Stimulated activated CD4-positive, alpha-beta T cell treated with anti-CD3 and anti-CD28 coated beads, Interleukin-1b, Interleukin-23, amount 100 ng/mL, for 1 hour (primary cell): ENCODE results near the gene NEK1.

ENCODE experiments used
- DNase-seq, 2 donors: peaks; one replicate each; pipeline ENCODE4 v3.0.0-alpha.2; 2020; ENCODE audit warnings: low read depth in 2 of 2

NEK1 gene

GRCh38 chr4:169611991-169612870, at the start of gene NEK1:
NEK1 (minus strand) TSS chr4:169612583; CDS start chr4:169602630, 9,953 bp downstream.
- peak; percentile 54 to 66 for DNase-seq

DNA sequence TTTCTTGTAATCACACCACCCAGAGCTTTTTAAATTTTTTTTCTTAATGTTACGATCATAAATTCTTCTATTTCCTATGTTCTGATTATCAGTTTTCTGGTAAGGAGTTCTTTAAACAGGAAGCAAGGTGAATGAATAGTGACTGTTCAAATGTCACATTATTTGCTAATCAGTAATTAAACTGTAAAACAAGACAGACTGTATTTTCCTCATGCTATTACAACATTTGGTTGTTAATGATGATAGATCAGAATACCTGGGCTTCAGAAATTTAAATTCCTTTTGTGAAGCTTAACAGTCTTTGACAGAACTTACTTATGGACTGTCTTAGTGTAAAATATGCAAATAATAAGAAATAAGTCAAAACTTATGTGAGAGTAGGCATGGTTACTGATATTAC, 49.4 kb upstream of the NEK1 start:
- no peak for DNase-seq

- DNase-seq: no peak
Measured at GRCh38 chr4:169660929-169661328, 48.5 kb upstream of the NEK1 start.

DNA sequence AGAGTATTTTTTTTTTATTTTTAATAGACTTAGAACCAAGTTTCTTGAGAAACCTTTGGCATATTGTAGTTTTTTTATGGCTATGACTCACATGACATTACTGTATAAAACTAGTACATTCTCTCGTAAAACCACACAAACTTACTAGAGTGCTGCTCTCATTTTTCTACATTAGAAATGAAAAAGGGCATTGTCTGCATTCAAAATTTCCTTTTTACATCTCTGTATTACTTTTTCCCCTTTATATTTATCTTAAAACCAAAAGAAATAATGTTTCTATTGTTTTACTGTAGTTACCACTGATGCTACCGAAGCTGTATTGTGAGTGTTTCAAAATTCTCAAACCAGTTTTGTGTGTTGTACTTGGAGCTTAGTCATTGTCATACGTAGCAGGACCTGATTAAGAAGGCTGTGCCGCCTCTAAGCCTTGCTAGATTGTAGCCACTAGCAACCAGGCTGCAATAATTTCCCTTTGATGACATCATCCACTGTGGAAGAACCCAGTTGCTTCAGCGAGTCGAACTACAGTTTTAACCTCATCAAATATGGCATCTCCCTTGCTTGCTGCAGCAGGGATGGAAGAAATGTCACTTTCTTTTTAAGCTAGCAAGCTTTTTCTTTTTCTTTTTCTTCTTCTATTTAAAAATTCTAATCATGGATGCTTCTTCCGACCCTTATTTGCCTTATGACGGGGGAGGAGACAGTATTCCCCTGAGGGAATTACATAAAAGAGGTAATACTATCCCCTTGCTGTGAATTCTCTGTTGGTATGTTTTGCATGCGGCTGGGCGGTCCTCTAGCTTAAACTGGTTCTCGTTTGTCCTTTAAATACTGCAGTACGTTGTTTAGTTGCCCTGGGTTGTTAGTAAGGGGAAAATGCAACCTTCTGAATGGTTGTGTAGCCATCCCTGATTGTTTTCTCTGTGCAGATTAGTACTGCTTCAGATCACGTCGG, 47.6 kb upstream of the NEK1 start:
- DNase-seq: peak; percentile 21 to 24

DNA sequence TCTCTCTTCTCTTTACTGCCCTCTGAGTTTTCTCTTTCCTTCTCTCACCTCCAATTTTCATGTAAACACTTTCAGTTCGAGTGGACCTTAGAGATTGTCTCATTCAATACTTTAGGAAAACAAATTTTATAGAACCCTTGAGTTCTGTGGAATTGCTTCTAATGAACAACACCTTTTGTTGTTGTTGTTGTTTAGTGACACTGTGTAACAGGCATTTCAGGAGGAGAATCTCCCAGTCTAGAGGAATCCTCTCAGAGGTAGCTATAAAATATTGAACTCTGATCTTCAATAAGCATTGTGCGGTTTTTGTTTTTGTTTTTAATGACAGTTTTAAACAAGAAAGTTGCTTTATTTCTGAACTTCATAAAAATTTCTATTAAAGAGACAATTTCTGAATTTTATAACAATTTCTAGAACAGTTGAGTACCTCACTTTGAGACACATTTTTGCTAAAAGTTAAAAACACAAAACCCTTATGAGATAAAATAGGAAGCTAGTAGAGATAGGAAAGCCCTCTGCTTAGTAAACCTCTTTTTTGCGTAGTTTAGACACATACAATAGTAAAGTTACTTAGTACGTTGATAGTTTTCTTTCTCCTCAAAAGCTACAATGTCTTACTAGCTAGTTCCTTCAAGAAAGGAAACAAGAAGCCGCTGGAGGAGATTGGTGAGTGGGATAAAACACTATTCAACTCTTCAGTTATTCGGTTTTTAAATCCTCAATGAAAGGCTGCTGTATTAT, 46.8 kb upstream of the NEK1 start:
- DNase-seq: no peak

DNA sequence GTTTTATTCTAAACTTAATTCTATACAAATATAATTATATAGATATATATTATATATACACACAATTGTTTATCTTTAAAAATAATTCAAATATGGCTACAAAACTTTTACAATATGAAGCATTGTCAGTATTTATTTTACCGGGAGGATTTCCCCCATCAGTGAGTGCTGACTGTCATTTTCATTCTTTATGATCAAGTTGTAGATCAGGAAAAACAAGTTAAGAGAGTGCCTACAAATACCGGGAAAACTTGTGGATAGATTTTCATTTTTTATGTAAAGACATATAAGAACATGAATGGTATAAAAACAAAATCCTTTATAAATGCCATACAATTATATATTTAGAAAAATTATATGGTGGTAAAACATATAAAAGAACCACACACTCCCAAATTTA, 45.8 kb upstream of the NEK1 start:
- no peak for DNase-seq

GRCh38 chr4:169657470-169658107, 45.2 kb upstream of the NEK1 start:
- no peak for DNase-seq

DNA sequence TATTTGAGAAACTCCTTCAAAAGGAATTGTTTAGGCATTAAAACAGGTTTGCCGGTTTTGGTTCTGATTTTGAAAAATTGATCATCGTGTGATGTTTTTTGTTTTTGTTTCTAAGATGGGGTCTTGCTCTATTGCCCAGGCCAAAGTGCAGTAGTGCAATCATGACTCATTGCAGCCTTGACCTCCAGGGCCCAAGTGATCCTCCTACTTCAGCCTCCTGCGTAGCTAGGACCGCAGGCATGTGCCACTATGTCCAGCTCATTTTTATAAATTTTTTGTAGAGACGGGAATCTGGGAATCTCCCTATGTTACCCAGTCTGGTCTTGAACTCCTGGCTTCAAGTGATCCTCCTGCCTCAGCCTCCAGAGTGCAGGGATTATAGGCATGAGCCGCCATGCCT, 43.0 kb upstream of the NEK1 start:
- DNase-seq: no peak

DNA sequence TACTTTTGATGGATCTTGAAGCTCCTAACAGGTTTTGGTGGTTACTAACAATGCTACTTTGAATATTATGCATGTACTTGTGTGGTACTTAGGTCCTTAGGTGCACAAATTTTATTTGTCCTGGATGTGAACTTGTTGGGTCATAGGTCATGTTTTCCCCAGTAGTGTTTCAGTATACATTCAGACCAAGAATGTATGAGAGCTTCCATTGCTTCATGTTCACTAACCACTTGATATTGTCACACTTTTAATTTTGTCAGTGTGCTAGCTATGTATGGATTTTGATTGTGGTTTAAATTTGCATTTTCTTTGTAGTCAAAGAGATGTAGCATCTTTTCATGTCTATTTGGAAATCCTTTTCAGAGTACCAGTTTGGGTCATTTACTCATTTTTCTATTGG, 40.2 kb upstream of the NEK1 start:
- no peak for DNase-seq

DNA sequence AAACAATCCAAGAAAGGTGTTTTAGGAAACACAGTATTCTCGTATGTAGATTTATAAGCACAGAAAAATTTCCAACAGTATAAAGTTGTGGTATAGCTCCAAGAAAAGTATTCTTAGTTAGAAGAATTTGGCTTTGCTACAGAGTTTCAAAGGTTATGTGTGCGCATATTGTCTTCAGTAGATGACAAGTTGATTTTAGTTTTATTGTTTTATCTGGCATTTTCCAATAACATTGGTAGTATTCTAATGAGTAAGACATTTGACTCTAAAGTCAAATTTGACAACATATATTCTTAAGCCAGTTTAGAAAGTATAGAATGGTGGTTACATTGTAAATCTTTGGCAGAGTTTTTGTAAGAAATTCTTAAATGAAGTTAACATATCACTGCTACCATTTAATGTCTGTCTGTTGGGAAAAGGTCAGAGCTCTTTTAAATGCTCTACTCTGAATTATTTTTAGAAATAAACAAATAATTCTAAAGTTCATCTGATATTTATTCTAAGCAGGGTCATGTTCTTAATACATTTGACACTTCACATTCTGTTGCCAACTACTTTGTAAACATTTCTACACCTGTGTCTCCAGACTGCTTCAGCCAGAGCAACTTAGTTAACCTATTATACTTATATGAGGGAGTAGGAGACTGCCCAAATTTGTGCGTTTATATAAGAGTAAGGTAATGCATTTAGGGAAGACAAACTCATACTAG, 38.0 kb upstream of the NEK1 start:
- no peak for DNase-seq

- DNase-seq: no peak
Measured at GRCh38 chr4:169649545-169650226, 37.3 kb upstream of the NEK1 start.

DNA sequence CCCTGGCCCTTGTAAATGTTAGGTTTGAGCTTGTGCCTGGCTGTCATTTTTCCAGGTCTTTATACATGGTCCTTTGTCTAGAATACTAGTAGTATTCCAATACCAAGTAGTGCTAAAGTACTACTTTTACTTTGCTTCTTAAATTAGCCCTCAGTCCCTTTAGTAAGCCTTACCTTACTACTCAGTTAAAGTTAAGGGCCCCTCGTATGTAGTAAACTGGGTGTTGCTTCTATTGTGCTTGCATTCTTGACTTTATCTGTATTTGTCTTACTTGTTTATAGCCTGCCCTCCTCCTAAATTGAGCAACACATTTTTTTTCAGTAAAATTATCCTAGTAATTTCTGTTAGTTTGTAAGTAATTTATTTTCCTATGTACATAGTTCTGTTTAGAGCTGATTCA, 33.2 kb upstream of the NEK1 start:
- DNase-seq: no peak

- no peak for DNase-seq
Measured at GRCh38 chr4:169644802-169645201, 32.4 kb upstream of the NEK1 start.

DNA sequence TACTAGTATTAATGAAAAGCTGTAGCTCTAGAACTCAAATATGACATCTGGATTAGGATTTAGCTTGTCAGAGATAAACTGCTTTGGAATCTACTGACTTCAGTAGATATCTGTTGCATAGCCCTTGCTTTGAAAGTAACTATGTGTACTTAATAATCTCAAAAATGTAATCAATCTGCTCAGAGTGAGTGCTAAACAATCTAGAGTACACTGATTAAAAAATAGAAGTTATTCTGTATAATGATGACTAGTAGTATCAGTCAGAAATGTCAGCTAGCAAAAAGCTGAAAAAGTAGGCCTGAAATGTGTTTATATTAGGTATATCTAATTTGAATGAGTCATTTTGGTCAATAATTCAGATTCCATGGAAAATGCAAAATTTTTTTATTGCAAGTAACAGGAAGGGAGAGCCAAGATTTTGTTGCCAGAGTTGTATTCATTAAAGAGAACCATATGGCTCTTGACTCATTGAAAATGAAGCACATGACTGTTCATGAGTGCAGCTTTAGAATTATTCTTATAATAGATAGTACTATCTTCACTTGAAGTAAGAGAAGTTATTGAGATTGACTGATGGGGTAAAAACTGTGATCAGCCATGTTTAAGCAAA, 28.0 kb upstream of the NEK1 start:
- DNase-seq: no peak

DNA sequence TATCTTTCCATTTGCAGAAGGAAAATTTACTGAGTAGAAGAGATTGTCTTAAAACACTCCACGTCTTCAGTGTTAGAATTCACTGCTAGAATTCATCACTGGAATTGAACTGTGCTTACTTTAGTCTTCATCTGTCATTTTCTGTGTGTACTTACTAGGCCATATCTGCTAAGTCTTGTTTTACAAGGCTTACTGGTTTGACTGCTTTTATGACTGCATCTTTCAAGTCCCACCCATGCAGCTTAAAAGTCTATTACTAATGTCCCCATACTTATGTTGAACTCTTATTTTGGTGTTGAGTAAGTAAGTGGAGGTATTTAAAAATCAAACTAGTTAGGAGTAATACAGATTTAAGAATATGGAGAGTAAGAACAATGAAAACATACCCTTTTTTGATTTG, 22.6 kb upstream of the NEK1 start:
- no peak for DNase-seq

DNA sequence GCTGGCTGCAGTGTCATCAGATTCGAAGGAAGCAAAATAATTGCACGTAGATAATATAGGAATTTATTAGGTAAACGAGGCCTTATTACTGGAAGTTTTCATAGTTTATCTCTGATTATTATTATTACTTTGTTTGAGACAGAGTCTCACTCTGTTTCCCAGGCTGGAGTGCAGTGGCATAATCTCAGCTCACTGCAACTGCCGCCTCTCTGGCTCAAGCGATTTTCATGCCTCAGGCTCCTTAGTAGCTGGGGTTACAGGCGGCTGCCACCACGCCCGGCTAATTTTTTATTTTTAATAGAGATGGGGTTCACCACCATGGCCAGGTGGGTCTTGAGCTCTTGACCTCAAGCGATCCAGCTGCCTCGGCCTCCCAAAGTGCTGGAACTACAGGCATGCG, 20.5 kb upstream of the NEK1 start:
- no peak for DNase-seq

DNA sequence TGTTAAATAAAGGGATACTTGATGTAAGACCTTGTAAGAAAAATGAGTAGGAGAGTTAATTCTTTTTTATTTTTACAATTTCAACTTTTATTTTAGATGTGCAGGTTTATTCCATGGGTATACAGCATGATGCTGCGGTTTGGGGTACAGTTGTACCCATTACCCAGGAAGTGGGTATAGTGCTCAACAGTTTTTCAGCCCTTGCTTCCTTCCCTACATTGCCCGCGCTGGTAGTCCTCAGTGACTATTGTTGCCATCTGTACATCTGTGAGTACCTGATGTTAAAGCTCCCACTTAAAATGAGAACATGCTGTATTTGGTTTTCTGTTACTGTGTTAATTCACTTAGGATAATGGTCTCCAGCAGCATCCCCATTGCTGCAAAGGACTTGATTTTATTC, 17.7 kb upstream of the NEK1 start:
- no peak for DNase-seq

DNA sequence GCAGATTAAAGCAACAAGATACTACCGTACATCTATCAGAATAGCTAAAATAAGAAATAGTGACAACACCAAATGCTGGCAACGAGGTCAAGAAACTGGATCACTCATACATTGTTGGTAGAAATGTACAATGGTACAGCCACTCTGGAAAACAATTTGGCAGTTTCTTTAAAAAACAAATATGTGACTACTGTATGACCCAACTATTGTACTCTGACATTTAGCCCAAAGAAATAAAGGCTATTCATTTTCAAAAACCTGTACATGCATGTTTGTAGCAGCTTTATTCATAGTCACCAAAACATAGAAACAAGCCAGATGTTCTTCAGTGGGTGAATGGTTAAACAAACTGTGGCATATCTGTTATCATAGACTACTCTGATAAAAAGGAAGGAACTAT, 16.2 kb upstream of the NEK1 start:
- DNase-seq: no peak

- DNase-seq: no peak
Measured at GRCh38 chr4:169627307-169627706, 14.9 kb upstream of the NEK1 start.
